ENCODE results near the gene USE1.

DNA sequence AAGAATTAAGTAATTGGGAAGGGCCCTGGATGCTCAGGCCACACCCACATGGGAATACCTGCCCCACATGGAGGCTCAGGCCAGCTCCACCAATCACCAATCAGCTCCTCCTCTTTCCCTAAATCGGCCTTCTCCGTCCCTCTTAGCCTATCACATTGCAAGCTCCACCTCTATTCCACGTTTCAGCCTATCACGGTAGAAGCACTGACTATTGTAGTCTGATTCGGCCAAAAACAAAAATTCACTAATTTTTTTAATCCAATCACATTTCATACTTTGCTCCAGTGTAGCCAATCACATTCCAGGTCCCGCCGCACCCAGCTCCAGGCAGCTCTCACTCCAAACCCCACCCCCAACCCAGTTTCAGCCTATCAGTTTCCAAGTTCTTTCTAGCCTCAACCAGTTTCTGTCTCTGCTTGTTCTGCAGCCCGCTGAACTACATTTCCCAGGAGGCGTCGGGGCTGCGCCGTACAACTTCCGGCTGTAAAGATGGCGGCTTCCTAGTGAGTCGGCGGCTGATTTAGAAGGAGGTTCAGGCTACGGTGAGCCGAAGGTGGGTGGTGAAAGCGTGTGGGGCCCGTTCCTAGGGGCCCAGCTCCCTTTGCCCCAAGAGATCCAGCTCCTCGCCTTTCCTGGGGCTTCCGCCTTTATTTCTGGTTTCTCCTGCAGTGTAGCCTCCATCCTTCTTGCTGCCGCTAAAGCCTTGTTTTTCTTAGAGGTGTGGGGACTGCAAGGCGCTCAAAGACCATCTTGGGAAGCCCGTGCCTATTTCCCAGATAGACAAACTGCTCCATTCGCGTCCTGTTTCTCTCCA lies 52.0 kb downstream of the USE1 start, which contains the start of gene BABAM1:
- TF ChIP-seq, protein P1, sequence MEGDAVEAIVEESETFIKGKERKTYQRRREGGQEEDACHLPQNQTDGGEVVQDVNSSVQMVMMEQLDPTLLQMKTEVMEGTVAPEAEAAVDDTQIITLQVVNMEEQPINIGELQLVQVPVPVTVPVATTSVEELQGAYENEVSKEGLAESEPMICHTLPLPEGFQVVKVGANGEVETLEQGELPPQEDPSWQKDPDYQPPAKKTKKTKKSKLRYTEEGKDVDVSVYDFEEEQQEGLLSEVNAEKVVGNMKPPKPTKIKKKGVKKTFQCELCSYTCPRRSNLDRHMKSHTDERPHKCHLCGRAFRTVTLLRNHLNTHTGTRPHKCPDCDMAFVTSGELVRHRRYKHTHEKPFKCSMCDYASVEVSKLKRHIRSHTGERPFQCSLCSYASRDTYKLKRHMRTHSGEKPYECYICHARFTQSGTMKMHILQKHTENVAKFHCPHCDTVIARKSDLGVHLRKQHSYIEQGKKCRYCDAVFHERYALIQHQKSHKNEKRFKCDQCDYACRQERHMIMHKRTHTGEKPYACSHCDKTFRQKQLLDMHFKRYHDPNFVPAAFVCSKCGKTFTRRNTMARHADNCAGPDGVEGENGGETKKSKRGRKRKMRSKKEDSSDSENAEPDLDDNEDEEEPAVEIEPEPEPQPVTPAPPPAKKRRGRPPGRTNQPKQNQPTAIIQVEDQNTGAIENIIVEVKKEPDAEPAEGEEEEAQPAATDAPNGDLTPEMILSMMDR (IDR thresholded peaks at IDR 0.05; ENCODE audit: low read depth, low read length, missing input control) = no peak
- TF ChIP-seq JUND (IDR thresholded peaks at IDR 0.05) (no peak), EGR1 (IDR thresholded peaks at IDR 0.05; ENCODE audit: low read depth in 2 of 2) (no peak), RXRA (IDR thresholded peaks at IDR 0.05) (peak; percentile 28 to 37)
- TF ChIP-seq, protein P2, sequence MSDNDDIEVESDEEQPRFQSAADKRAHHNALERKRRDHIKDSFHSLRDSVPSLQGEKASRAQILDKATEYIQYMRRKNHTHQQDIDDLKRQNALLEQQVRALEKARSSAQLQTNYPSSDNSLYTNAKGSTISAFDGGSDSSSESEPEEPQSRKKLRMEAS (IDR thresholded peaks at IDR 0.05) = peak; percentile 51
- TF ChIP-seq, protein P3, sequence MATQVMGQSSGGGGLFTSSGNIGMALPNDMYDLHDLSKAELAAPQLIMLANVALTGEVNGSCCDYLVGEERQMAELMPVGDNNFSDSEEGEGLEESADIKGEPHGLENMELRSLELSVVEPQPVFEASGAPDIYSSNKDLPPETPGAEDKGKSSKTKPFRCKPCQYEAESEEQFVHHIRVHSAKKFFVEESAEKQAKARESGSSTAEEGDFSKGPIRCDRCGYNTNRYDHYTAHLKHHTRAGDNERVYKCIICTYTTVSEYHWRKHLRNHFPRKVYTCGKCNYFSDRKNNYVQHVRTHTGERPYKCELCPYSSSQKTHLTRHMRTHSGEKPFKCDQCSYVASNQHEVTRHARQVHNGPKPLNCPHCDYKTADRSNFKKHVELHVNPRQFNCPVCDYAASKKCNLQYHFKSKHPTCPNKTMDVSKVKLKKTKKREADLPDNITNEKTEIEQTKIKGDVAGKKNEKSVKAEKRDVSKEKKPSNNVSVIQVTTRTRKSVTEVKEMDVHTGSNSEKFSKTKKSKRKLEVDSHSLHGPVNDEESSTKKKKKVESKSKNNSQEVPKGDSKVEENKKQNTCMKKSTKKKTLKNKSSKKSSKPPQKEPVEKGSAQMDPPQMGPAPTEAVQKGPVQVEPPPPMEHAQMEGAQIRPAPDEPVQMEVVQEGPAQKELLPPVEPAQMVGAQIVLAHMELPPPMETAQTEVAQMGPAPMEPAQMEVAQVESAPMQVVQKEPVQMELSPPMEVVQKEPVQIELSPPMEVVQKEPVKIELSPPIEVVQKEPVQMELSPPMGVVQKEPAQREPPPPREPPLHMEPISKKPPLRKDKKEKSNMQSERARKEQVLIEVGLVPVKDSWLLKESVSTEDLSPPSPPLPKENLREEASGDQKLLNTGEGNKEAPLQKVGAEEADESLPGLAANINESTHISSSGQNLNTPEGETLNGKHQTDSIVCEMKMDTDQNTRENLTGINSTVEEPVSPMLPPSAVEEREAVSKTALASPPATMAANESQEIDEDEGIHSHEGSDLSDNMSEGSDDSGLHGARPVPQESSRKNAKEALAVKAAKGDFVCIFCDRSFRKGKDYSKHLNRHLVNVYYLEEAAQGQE (IDR thresholded peaks at IDR 0.05) = peak; percentile 50
